Psoas muscle (tissue), 8 donors: ENCODE results near the gene SAMSN1. TPM values are rescaled to one million over a fixed set of nuclear protein-coding genes. Genes with fewer than 3 reads are reported as not detected.
"Not testable (repeated sequence)": the region's sequence is repeated elsewhere in the genome, so short reads cannot be mapped to it uniquely, and the experiment has no call there.

ENCODE experiments used
- ATAC-seq, 4 donors: fragments of 200-7000 bp; cut with Tn5 transposase; one replicate each; pipeline ENCODE4 v1.9.1; 2020; ENCODE audit warnings: moderate library complexity in 3 of 4, mild to moderate bottlenecking in 2 of 4
- DNase-seq, 2 donors: peaks; one replicate each; pipeline ENCODE4 v3.0.0-alpha.2; 2020
- H3K27ac ChIP-seq: fragments of 200-600 bp; one replicate; pipeline ENCODE4 v1.8.0; 2022
- H3K27me3 ChIP-seq, 3 donors: fragments of 200-600 bp in 1 of 3; one replicate each; pipeline versions ENCODE4 v1.6.1 to v1.8.0; 2013 to 2022; ENCODE audit warnings: low read length in 2 of 3, mild to moderate bottlenecking in 2 of 3, moderate library complexity in 1 of 3; ENCODE audit not compliant: insufficient read depth in 3 of 3
- H3K36me3 ChIP-seq, 2 donors: fragments of 200-600 bp in 1 of 2; one replicate each; pipeline versions ENCODE4 v1.6.1 to v1.8.0; 2013 to 2022; ENCODE audit warnings: low read depth in 1 of 2, mild to moderate bottlenecking in 1 of 2, moderate library complexity in 1 of 2; ENCODE audit not compliant: insufficient read depth in 1 of 2
- H3K4me1 ChIP-seq: fragments of 200-600 bp; one replicate; pipeline ENCODE4 v1.8.0; 2022
- H3K4me3 ChIP-seq: fragments of 200-600 bp; one replicate; pipeline ENCODE4 v1.8.0; 2022; ENCODE audit warnings: mild to moderate bottlenecking
- H3K9me3 ChIP-seq: fragments of 200-600 bp; one replicate; pipeline ENCODE4 v1.8.0; 2022
- WGBS, 3 donors: extraction: QIAGEN DNeasy Blood & Tissue Kit; methylation state at CpG; one replicate each; pipeline versions ENCODE4 v1.1.6 to v1.1.7; 2013; 5-methylcytosine and 5-hydroxymethylcytosine counted together
- intact Hi-C, 2 donors: fragments of 100-400 bp; cut with DNase I; formaldehyde crosslinking; loops; one replicate each; pipeline versions ENCODE4 v1.11.0 to v1.14.2; 2022
- polyA plus RNA-seq, 3 donors: library from polyadenylated mRNA; stranded (reverse); fragments of 200-250 nt; gene quantifications; one replicate each; pipeline ENCODE4 v1.2.3, GENCODE V29; 2013
- total RNA-seq, 4 donors: library from RNA; stranded (reverse); fragmentation: NEBNext Ultra II Directional in 2 of 4; extraction: Animal tissue kit (Norgen Biotek cat#: 25700) in 2 of 4; gene quantifications; one replicate each; pipeline versions ENCODE4 v1.2.1 to v1.2.4, GENCODE V29; 2021 to 2023
- TF ChIP-seq, protein P1 (sequence below): fragments of 200-600 bp; IDR thresholded peaks from one replicate; pipeline ENCODE4 v1.8.0; 2022; ENCODE audit warnings: antibody characterized with exemption
- donor health status: healthy with polysubstance abuse.
- donor health status: DM: no; HTN: no; CAD: no; lungs with moderate emphysema.
- donor health status: Bipolar disorder and iron deficiency.
- donor health status: healthy.
- donor health status: DM: yes; HTN: yes; CAD: no.
- donor health status: DM: no; HTN: no; CAD: no.
- donor health status: DM: no; HTN: no; CAD: no.
- donor health status: DM: yes; HTN: yes; CAD: no.

Gene SAMSN1
- total and polyA plus RNA-seq, 7 donors, result 0.31 to 1.8 (median 0.65) TPM

- Histone ChIP-seq H3K27ac (no peak overlapping the region), H3K36me3 (no peaks in the 10 kb centered on the region), H3K27me3 (peaks cover 0 to 2% (median 0%) of the 10 kb centered on the region in 3 donors), H3K9me3 (no peaks in the 10 kb centered on the region), H3K4me1 (no peaks in the 10 kb centered on the region), H3K4me3 (no peak overlapping the region)
- intact Hi-C loops, result no loop called here
- 38 to 88% (median 85%) methylated on average over 1 of the region's 1 CpG for WGBS, 3 donors
- DNase-seq (no peak), ATAC-seq (no peak)
- TF ChIP-seq, protein P1, sequence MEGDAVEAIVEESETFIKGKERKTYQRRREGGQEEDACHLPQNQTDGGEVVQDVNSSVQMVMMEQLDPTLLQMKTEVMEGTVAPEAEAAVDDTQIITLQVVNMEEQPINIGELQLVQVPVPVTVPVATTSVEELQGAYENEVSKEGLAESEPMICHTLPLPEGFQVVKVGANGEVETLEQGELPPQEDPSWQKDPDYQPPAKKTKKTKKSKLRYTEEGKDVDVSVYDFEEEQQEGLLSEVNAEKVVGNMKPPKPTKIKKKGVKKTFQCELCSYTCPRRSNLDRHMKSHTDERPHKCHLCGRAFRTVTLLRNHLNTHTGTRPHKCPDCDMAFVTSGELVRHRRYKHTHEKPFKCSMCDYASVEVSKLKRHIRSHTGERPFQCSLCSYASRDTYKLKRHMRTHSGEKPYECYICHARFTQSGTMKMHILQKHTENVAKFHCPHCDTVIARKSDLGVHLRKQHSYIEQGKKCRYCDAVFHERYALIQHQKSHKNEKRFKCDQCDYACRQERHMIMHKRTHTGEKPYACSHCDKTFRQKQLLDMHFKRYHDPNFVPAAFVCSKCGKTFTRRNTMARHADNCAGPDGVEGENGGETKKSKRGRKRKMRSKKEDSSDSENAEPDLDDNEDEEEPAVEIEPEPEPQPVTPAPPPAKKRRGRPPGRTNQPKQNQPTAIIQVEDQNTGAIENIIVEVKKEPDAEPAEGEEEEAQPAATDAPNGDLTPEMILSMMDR, result no peak
Measured at GRCh38 chr21:14499316-14499715, 46.8 kb downstream of the SAMSN1 start.

DNA sequence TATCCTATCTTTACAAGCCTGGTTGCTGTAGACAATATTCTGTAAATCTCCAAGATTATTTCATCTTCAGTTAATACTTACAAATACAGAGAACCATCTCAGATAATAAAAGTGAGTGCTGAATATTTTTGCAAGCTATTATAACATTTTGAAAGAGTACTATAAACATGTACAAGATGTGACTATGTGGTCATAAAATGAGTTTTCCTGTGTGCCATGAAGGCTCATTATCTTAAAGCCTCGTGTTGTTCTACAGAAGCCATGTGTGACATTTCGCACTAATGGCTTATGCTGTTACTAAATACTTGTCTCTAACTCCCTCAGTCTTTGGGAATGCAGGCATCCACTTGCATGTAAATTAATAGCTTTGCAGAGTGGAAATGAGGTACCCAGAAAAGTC lies 48.3 kb downstream of the SAMSN1 start:
- ATAC-seq (no peak), DNase-seq (no peak)
- peaks cover 0 to 2% (median 0%) of the 10 kb centered on the region in 3 donors for H3K27me3 ChIP-seq
- WGBS, 3 donors, result 43 to 56% (median 46%) methylated on average over 2 of the region's 2 CpGs
- H3K9me3 ChIP-seq, result no peaks in the 10 kb centered on the region
- intact Hi-C loops, result no loop called here
- H3K36me3 ChIP-seq, result no peaks in the 10 kb centered on the region
- no peak overlapping the region for H3K27ac ChIP-seq
- no peak overlapping the region for H3K4me3 ChIP-seq
- H3K4me1 ChIP-seq, result no peaks in the 10 kb centered on the region
- TF ChIP-seq, protein P1, result no peak

GRCh38 chr21:14495075-14495474 lies 51.0 kb downstream of the SAMSN1 start:
- intact Hi-C loops, result no loop called here
- Histone ChIP-seq H3K4me3 (no peak overlapping the region), H3K27me3 (no peaks in the 10 kb centered on the region), H3K9me3 (no peaks in the 10 kb centered on the region), H3K27ac (no peak overlapping the region), H3K4me1 (no peaks in the 10 kb centered on the region), H3K36me3 (no peaks in the 10 kb centered on the region)
- 85 to 87% (median 86%) methylated on average over 3 of the region's 3 CpGs for WGBS, 3 donors
- no peak for ATAC-seq
- no peak for DNase-seq
- TF ChIP-seq, protein P1, result no peak

DNA sequence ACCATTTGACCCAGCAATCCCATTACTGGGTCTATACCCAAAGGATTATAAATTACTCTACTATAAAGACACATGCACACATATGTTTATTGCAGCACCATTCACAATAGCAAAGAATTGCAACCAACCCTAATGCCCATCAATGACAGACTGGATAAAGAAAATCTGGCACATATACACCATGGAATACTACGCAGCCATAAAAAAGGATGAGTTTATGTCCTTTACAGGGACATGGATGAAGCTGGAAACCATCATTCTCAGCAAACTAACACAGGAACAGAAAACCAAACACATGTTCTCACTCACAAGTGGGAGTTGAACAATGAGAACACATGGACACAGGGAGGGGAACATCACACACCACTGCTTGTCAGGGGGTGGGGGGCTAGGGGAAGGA lies 51.9 kb downstream of the SAMSN1 start:
- ATAC-seq, H3K27ac ChIP-seq, H3K4me1 ChIP-seq, DNase-seq, H3K36me3 ChIP-seq, H3K4me3 ChIP-seq, H3K27me3 ChIP-seq, H3K9me3 ChIP-seq, intact Hi-C loops: not testable (repeated sequence)
- 75 to 91% (median 90%) methylated on average over 1 of the region's 1 CpG for WGBS, 3 donors

DNA sequence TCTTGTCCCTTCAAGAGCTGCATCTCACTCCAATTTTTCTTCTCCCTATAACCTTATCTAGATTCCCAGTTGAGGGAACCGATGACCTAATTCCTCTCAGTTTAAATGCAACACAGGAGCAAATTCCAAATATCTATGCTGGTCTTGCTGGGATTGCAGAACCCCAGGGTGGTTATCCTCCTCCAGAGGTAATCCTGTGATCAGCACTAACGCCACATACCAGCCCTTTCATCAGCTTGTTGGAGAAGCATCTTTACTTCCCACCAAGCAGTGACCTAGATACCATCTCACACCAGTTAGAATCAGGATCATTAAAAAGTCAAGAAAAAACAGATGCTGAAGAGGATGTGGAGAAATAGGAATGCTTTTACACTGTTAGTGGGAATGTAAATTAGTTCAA lies 52.4 kb downstream of the SAMSN1 start:
- Histone ChIP-seq H3K9me3 (no peaks in the 10 kb centered on the region), H3K27ac (no peak overlapping the region), H3K4me3 (no peak overlapping the region), H3K27me3 (no peaks in the 10 kb centered on the region), H3K36me3 (no peaks in the 10 kb centered on the region), H3K4me1 (no peaks in the 10 kb centered on the region)
- DNase-seq (no peak), ATAC-seq (no peak)
- TF ChIP-seq, protein P1, result no peak
- intact Hi-C loops, result no loop called here
- 47 to 79% (median 60%) methylated on average over 2 of the region's 2 CpGs for WGBS, 3 donors
